H9 (cell line): ENCODE results near the gene ZBTB16. TPM values are rescaled to one million over a fixed set of nuclear protein-coding genes. Genes with fewer than 3 reads are reported as not detected.

Experiments
- DNase-seq: peaks from one replicate; pipeline ENCODE4 v3.0.0-alpha.2; 2017
- H2AFZ ChIP-seq: one replicate; pipeline ENCODE4 v1.6.1; 2013; ENCODE audit warnings: mild to moderate bottlenecking, low read length, control low read depth, moderate library complexity
- H2AK5ac ChIP-seq: 2 replicates; pipeline ENCODE4 v1.6.1; 2013; ENCODE audit warnings: low read length, control low read depth, mixed read lengths; ENCODE audit not compliant: insufficient read length
- H2BK120ac ChIP-seq: one replicate; pipeline ENCODE4 v1.6.1; 2013; ENCODE audit warnings: low read depth, mild to moderate bottlenecking, low read length, control low read depth, inconsistent platforms; ENCODE audit not compliant: poor library complexity, severe bottlenecking
- H2BK12ac ChIP-seq: 2 replicates; pipeline ENCODE4 v1.6.1; 2013; ENCODE audit warnings: low read length, control low read depth, mixed read lengths, low read depth; ENCODE audit not compliant: insufficient read length
- H2BK15ac ChIP-seq: 2 replicates; pipeline ENCODE4 v1.6.1; 2013; ENCODE audit warnings: low read depth, low read length, control low read depth
- H2BK20ac ChIP-seq: one replicate; pipeline ENCODE4 v1.6.1; 2013; ENCODE audit warnings: low read depth, mild to moderate bottlenecking, low read length, control low read depth, inconsistent platforms; ENCODE audit not compliant: poor library complexity, severe bottlenecking
- H2BK5ac ChIP-seq: 2 replicates; pipeline ENCODE4 v1.6.1; 2013; ENCODE audit warnings: low read length, control low read depth, mixed read lengths; ENCODE audit not compliant: insufficient read length
- H3K14ac ChIP-seq: 2 replicates; pipeline ENCODE4 v1.6.1; 2013; ENCODE audit warnings: low read length, control low read depth; ENCODE audit not compliant: insufficient read depth
- H3K18ac ChIP-seq: 2 replicates; pipeline ENCODE4 v1.6.1; 2013; ENCODE audit warnings: low read depth, mild to moderate bottlenecking, mixed read lengths, low read length, control low read depth; ENCODE audit not compliant: insufficient read length
- H3K23ac ChIP-seq: 2 replicates; pipeline ENCODE4 v1.6.1; 2013; ENCODE audit warnings: low read length, control low read depth, mixed read lengths, low read depth; ENCODE audit not compliant: insufficient read length
- H3K23me2 ChIP-seq: 2 replicates; pipeline ENCODE4 v1.6.1; 2013; ENCODE audit warnings: low read depth, mild to moderate bottlenecking, mixed read lengths, low read length, control low read depth; ENCODE audit not compliant: insufficient read length, poor library complexity, severe bottlenecking
- H3K27ac ChIP-seq: 2 replicates; pipeline ENCODE4 v1.5.1; 2013; ENCODE audit warnings: low read length, control low read depth, mixed read lengths, low read depth; ENCODE audit not compliant: insufficient read length
- H3K27me3 ChIP-seq: 2 replicates; pipeline ENCODE4 v1.6.1; 2013; ENCODE audit warnings: low read length, control low read depth, inconsistent platforms; ENCODE audit not compliant: insufficient read depth
- H3K4ac ChIP-seq: 2 replicates; pipeline ENCODE4 v1.6.1; 2013; ENCODE audit warnings: low read depth, mild to moderate bottlenecking, control low read depth, inconsistent platforms, low read length, moderate library complexity
- H3K4me1 ChIP-seq: 2 replicates; pipeline ENCODE4 v1.6.1; 2013; ENCODE audit warnings: low read length, control low read depth, inconsistent platforms; ENCODE audit not compliant: insufficient read depth
- H3K4me2 ChIP-seq: 2 replicates; pipeline ENCODE4 v1.6.1; 2013; ENCODE audit warnings: low read length, control low read depth, mixed read lengths; ENCODE audit not compliant: insufficient read length, insufficient read depth
- H3K56ac ChIP-seq: 2 replicates; pipeline ENCODE4 v1.6.1; 2013; ENCODE audit warnings: low read depth, mild to moderate bottlenecking, mixed read lengths, low read length, control low read depth; ENCODE audit not compliant: insufficient read length
- H3K79me1 ChIP-seq: 2 replicates; pipeline ENCODE4 v1.6.1; 2013; ENCODE audit warnings: low read depth, mild to moderate bottlenecking, moderate library complexity, low read length, control low read depth, inconsistent platforms; ENCODE audit not compliant: insufficient read depth, poor library complexity, severe bottlenecking
- H3K79me2 ChIP-seq: 2 replicates; pipeline ENCODE4 v1.6.1; 2013; ENCODE audit warnings: low read length, control low read depth, inconsistent platforms; ENCODE audit not compliant: insufficient read depth
- H3K9ac ChIP-seq: 2 replicates; pipeline ENCODE4 v1.6.1; 2013; ENCODE audit warnings: low read length, control low read depth, mixed read lengths; ENCODE audit not compliant: insufficient read length; ENCODE audit errors: extremely low read depth
- H3K9me3 ChIP-seq: one replicate; pipeline ENCODE4 v1.6.1; 2013; ENCODE audit warnings: low read depth, low read length, inconsistent platforms; ENCODE audit not compliant: control insufficient read depth
- H3T11ph ChIP-seq: one replicate; pipeline ENCODE4 v1.6.1; 2013; ENCODE audit warnings: mild to moderate bottlenecking, low read length, control low read depth, inconsistent platforms
- H4K20me1 ChIP-seq: one replicate; pipeline ENCODE4 v1.6.1; 2013; ENCODE audit not compliant: control insufficient read depth, insufficient read length, insufficient read depth
- H4K5ac ChIP-seq: 2 replicates; pipeline ENCODE4 v1.6.1; 2013; ENCODE audit warnings: low read depth, mild to moderate bottlenecking, mixed read lengths, low read length, control low read depth; ENCODE audit not compliant: insufficient read length
- H4K8ac ChIP-seq: replicated peaks from 2 replicates; pipeline ENCODE4 v1.6.1; 2013; ENCODE audit warnings: low read length, control low read depth, mixed read lengths, low read depth; ENCODE audit not compliant: insufficient read length
- H4K91ac ChIP-seq: 2 replicates; pipeline ENCODE4 v1.6.1; 2013; ENCODE audit warnings: low read depth, mild to moderate bottlenecking, moderate library complexity, mixed read lengths, low read length, control low read depth; ENCODE audit not compliant: insufficient read length
- H3K27ac Mint-ChIP-seq, 3 experiments: 2 replicates in 2 of 3; 3 replicates in 1 of 3; pipeline ENCODE4 v1.8.0; 2020 to 2021; ENCODE audit warnings: mixed read lengths in 3 of 3, mild to moderate bottlenecking in 1 of 3, moderate library complexity in 1 of 3
- H3K27me3 Mint-ChIP-seq: 2 replicates; pipeline ENCODE4 v1.8.0; 2021; ENCODE audit warnings: low read depth, mild to moderate bottlenecking, moderate library complexity, mixed read lengths
- H3K36me3 Mint-ChIP-seq, 3 experiments: 2 replicates in 2 of 3; 3 replicates in 1 of 3; pipeline ENCODE4 v1.8.0; 2020 to 2021; ENCODE audit warnings: low read depth in 3 of 3, mixed read lengths in 3 of 3; ENCODE audit not compliant: insufficient read depth in 1 of 3
- H3K4me1 Mint-ChIP-seq, 2 experiments: 2 replicates each; pipeline ENCODE4 v1.8.0; 2020; ENCODE audit warnings: mixed read lengths in 2 of 2
- H3K4me3 Mint-ChIP-seq, 2 experiments: 2 replicates in 1 of 2; 3 replicates in 1 of 2; pipeline ENCODE4 v1.8.0; 2020 to 2021; ENCODE audit warnings: mild to moderate bottlenecking in 2 of 2, mixed read lengths in 2 of 2, moderate library complexity in 1 of 2
- H3K9me3 Mint-ChIP-seq, 2 experiments: 2 replicates in 1 of 2; 3 replicates in 1 of 2; pipeline ENCODE4 v1.8.0; 2020; ENCODE audit warnings: mild to moderate bottlenecking in 2 of 2, mixed read lengths in 2 of 2, moderate library complexity in 1 of 2
- WGBS: extraction: QIAGEN DNeasy Blood & Tissue Kit; methylation state at CpG from one replicate; pipeline ENCODE4 v1.1.7; 2013; ENCODE audit warnings: missing lambda C conversion rate, low lambda C conversion rate, mixed read lengths; ENCODE audit not compliant: insufficient read length; ENCODE audit errors: extremely low coverage; 5-methylcytosine and 5-hydroxymethylcytosine counted together
- total RNA-seq: library from RNA; stranded (reverse); gene quantifications from 2 replicates; pipeline ENCODE4 v1.2.1, GENCODE V29; 2021
- TF ChIP-seq, protein P1 (sequence below): fragments of 200-600 bp; sonication (generic); conservative IDR thresholded peaks from 3 replicates; pipeline ENCODE4 v1.8.0; 2021; ENCODE audit warnings: antibody characterized with exemption, mild to moderate bottlenecking

ZBTB16 gene
- total RNA-seq, 1 experiment from 2014 or later: not detected

DNA sequence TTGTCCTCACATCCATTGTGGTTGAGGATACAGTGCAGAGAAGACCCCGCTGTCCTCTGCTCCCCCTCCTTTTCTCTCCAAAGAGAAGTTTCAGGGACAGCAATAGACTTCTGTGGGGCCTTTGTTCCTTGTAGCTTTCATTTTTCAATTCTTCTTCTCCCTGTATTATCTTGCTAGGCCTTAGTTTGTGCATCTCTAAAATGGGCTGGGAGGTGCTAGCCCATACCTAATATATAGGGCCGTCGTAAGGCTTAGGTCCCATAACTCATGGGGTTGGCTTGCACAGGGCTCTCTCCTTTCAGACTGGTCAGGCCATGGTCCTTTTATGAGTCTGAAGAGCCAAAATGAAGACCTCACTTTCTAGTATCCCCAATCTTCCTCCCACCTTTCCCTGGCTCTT, 33.0 kb downstream of the ZBTB16 start:
- H4K5ac ChIP-seq: no peak overlapping the region
- H3K23ac ChIP-seq: no peak overlapping the region
- H2BK20ac ChIP-seq: no peak overlapping the region
- H3K9me3 Mint-ChIP-seq: no peaks in the 10 kb centered on the region; a peak in 1 of 5 replicates
- H3K56ac ChIP-seq: no peak overlapping the region
- no peak overlapping the region for H2AK5ac ChIP-seq
- H3K4ac ChIP-seq: no peak overlapping the region
- H2BK12ac ChIP-seq: no peak overlapping the region
- H3K27ac ChIP-seq: no peak overlapping the region
- H4K8ac ChIP-seq: no peak overlapping the region
- H3K4me1 ChIP-seq: no peaks in the 10 kb centered on the region; the same call in 1 of the 2 replicates
- H3K27me3 ChIP-seq: no peaks in the 10 kb centered on the region
- DNase-seq: no peak
- H3K36me3 Mint-ChIP-seq: no peaks in the 10 kb centered on the region
- WGBS: no CpG with 5 or more reads among the region's 3 CpGs
- no peak overlapping the region for H3K4me3 Mint-ChIP-seq
- TF ChIP-seq, protein P1, sequence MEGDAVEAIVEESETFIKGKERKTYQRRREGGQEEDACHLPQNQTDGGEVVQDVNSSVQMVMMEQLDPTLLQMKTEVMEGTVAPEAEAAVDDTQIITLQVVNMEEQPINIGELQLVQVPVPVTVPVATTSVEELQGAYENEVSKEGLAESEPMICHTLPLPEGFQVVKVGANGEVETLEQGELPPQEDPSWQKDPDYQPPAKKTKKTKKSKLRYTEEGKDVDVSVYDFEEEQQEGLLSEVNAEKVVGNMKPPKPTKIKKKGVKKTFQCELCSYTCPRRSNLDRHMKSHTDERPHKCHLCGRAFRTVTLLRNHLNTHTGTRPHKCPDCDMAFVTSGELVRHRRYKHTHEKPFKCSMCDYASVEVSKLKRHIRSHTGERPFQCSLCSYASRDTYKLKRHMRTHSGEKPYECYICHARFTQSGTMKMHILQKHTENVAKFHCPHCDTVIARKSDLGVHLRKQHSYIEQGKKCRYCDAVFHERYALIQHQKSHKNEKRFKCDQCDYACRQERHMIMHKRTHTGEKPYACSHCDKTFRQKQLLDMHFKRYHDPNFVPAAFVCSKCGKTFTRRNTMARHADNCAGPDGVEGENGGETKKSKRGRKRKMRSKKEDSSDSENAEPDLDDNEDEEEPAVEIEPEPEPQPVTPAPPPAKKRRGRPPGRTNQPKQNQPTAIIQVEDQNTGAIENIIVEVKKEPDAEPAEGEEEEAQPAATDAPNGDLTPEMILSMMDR: no peak
- no peak overlapping the region for H2BK120ac ChIP-seq
- H3K4me2 ChIP-seq: no peak overlapping the region
- no peak overlapping the region for H2AFZ ChIP-seq
- peaks cover 14% of the 10 kb centered on the region for H3K27me3 Mint-ChIP-seq
- H3K9ac ChIP-seq: no peak overlapping the region
- no peak overlapping the region for H4K91ac ChIP-seq
- H3K14ac ChIP-seq: no peak overlapping the region
- no peaks in the 10 kb centered on the region for H3K9me3 ChIP-seq
- H4K20me1 ChIP-seq: no peaks in the 10 kb centered on the region
- H3K27ac Mint-ChIP-seq: no peak overlapping the region
- H3K79me2 ChIP-seq: no peaks in the 10 kb centered on the region
- no peaks in the 10 kb centered on the region for H3K79me1 ChIP-seq
- no peak overlapping the region for H3T11ph ChIP-seq
- H3K18ac ChIP-seq: no peak overlapping the region
- peaks cover 9 to 17% of the 10 kb centered on the region in 2 experiments for H3K4me1 Mint-ChIP-seq
- H3K23me2 ChIP-seq: no peaks in the 10 kb centered on the region
- no peak overlapping the region for H2BK5ac ChIP-seq
- no peak overlapping the region for H2BK15ac ChIP-seq
